DOHH2 (cell line): Measurements from ENCODE around the gene ALX4.

Experiments used
- H3F3A ChIP-seq: fragments of 200-600 bp; sonication (generic), shearing (Covaris generic); 2 replicates; pipeline ENCODE4 v1.6.0; 2016; ENCODE audit warnings: antibody characterized with exemption, mild to moderate bottlenecking; ENCODE audit not compliant: control insufficient read depth, insufficient read depth
- H3K27ac ChIP-seq: fragments of 200-600 bp; sonication (generic); 2 replicates; pipeline ENCODE4 v1.5.1; 2014; ENCODE audit warnings: low read depth, mild to moderate bottlenecking, low read length, moderate library complexity
- H3K27me3 ChIP-seq: fragments of 200-600 bp; sonication (generic); 2 replicates; pipeline ENCODE4 v1.6.1; 2014; ENCODE audit warnings: mild to moderate bottlenecking, low read length, mixed read lengths; ENCODE audit not compliant: control insufficient read depth
- H3K36me3 ChIP-seq: fragments of 200-600 bp; sonication (generic); 2 replicates; pipeline ENCODE4 v1.6.1; 2014; ENCODE audit warnings: mild to moderate bottlenecking, low read length, moderate library complexity, mixed read lengths; ENCODE audit not compliant: control insufficient read depth
- H3K4me1 ChIP-seq: fragments of 200-600 bp; sonication (generic); 2 replicates; pipeline ENCODE4 v1.6.1; 2014; ENCODE audit warnings: mild to moderate bottlenecking, low read length, mixed read lengths; ENCODE audit not compliant: control insufficient read depth
- H3K4me2 ChIP-seq: fragments of 200-600 bp; sonication (generic); 2 replicates; pipeline ENCODE4 v1.6.0; 2014; ENCODE audit warnings: mild to moderate bottlenecking, low read length, moderate library complexity
- H3K4me3 ChIP-seq: fragments of 200-600 bp; sonication (generic); 2 replicates; pipeline ENCODE4 v1.5.1; 2014; ENCODE audit warnings: mild to moderate bottlenecking, low read length, mixed read lengths
- H3K79me2 ChIP-seq: fragments of 200-600 bp; sonication (generic); 2 replicates; pipeline ENCODE4 v1.6.1; 2014; ENCODE audit warnings: mild to moderate bottlenecking, low read length, mixed read lengths; ENCODE audit not compliant: control insufficient read depth
- H3K9me2 ChIP-seq: fragments of 200-600 bp; sonication (generic); replicated peaks from 2 replicates; pipeline ENCODE4 v1.6.1; 2014; ENCODE audit warnings: mild to moderate bottlenecking, low read length, mixed read lengths; ENCODE audit not compliant: control insufficient read depth
- H3K9me3 ChIP-seq: fragments of 200-600 bp; sonication (generic); 2 replicates; pipeline ENCODE4 v1.6.1; 2014; ENCODE audit warnings: antibody characterized with exemption, low read length, mixed read lengths; ENCODE audit not compliant: control insufficient read depth, insufficient read depth
- H4K20me1 ChIP-seq: fragments of 200-600 bp; sonication (generic); 2 replicates; pipeline ENCODE4 v1.6.0; 2014; ENCODE audit warnings: low read depth, mild to moderate bottlenecking, antibody characterized with exemption, low read length, moderate library complexity; ENCODE audit not compliant: control insufficient read depth, insufficient read depth
- EZH2phosphoT487 ChIP-seq: fragments of 200-600 bp; sonication (generic); IDR thresholded peaks from 2 replicates; pipeline ENCODE4 v1.6.1; 2017; ENCODE audit warnings: borderline replicate concordance, mild to moderate bottlenecking, antibody characterized with exemption, low read length, moderate library complexity, mixed read lengths
- TF ChIP-seq, protein P1 (sequence below): fragments of 200-600 bp; sonication (generic); IDR thresholded peaks from one replicate; pipeline ENCODE4 v1.5.1; 2014; ENCODE audit warnings: antibody characterized with exemption, mild to moderate bottlenecking, low read depth, low read length; ENCODE audit not compliant: poor library complexity, severe bottlenecking

The ALX4 gene

DNA sequence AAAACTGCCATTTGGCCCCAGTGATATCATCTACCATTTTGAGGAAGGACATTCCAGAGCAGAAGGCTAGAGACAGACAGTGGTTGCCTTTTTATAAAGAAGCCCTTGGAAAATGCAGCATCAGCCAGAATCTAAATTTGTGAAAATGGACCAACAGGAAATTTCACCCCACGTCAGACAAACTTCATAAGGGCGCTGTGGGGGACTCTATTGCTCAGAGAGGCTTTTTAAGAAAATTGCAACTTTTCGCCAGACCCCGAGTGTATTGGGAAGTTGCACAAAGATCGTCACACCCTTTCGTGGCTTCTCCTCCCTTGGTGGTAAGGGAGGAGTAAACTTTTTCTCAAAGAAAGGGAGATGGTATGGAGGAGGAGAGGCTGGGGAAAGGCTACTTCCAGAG is 12.3 kb upstream of the ALX4 start:
- H3K79me2 ChIP-seq, result no peaks in the 10 kb centered on the region
- H3K27ac ChIP-seq, result no peak overlapping the region
- H3K9me3 ChIP-seq, result no peaks in the 10 kb centered on the region
- H3K9me2 ChIP-seq, result no peaks in the 10 kb centered on the region
- H3K4me2 ChIP-seq, result no peak overlapping the region
- TF ChIP-seq, protein P1, sequence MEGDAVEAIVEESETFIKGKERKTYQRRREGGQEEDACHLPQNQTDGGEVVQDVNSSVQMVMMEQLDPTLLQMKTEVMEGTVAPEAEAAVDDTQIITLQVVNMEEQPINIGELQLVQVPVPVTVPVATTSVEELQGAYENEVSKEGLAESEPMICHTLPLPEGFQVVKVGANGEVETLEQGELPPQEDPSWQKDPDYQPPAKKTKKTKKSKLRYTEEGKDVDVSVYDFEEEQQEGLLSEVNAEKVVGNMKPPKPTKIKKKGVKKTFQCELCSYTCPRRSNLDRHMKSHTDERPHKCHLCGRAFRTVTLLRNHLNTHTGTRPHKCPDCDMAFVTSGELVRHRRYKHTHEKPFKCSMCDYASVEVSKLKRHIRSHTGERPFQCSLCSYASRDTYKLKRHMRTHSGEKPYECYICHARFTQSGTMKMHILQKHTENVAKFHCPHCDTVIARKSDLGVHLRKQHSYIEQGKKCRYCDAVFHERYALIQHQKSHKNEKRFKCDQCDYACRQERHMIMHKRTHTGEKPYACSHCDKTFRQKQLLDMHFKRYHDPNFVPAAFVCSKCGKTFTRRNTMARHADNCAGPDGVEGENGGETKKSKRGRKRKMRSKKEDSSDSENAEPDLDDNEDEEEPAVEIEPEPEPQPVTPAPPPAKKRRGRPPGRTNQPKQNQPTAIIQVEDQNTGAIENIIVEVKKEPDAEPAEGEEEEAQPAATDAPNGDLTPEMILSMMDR, result no peak
- no peak for TF ChIP-seq EZH2phosphoT487
- no peaks in the 10 kb centered on the region for H3K36me3 ChIP-seq
- no peaks in the 10 kb centered on the region for H3F3A ChIP-seq
- no peaks in the 10 kb centered on the region for H4K20me1 ChIP-seq
- no peaks in the 10 kb centered on the region for H3K4me1 ChIP-seq
- peaks cover 51% of the 10 kb centered on the region for H3K27me3 ChIP-seq
- H3K4me3 ChIP-seq, result no peak overlapping the region

DNA sequence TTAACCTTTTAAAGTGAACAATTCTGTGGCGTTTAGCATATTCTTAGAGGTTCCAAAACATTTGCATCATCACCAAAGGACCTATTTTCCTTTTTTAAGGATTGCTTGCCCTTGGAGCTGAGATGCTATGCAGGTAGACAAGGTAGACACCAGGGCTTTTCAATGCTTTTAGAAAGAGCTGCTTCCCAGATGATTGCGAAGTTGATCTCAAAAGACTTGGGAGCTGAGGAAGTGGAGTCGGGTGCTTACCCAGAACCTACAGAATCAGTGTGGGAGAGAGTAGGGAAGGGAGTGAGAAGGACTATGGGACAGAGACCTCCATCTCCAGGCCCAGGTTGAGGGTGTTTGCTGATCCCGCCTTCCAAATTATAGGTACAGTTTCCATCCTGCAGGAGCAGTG is 11.1 kb upstream of the ALX4 start:
- Histone ChIP-seq H3K27ac (no peak overlapping the region), H3K4me2 (no peak overlapping the region), H3K79me2 (no peaks in the 10 kb centered on the region), H3K9me3 (no peaks in the 10 kb centered on the region), H3K4me1 (no peaks in the 10 kb centered on the region), H3K36me3 (no peaks in the 10 kb centered on the region), H3K9me2 (no peaks in the 10 kb centered on the region), H3F3A (no peaks in the 10 kb centered on the region), H3K27me3 (peaks cover 51% of the 10 kb centered on the region), H4K20me1 (no peaks in the 10 kb centered on the region), H3K4me3 (no peak overlapping the region)
- no peak for TF ChIP-seq EZH2phosphoT487
- TF ChIP-seq, protein P1, result no peak

DNA sequence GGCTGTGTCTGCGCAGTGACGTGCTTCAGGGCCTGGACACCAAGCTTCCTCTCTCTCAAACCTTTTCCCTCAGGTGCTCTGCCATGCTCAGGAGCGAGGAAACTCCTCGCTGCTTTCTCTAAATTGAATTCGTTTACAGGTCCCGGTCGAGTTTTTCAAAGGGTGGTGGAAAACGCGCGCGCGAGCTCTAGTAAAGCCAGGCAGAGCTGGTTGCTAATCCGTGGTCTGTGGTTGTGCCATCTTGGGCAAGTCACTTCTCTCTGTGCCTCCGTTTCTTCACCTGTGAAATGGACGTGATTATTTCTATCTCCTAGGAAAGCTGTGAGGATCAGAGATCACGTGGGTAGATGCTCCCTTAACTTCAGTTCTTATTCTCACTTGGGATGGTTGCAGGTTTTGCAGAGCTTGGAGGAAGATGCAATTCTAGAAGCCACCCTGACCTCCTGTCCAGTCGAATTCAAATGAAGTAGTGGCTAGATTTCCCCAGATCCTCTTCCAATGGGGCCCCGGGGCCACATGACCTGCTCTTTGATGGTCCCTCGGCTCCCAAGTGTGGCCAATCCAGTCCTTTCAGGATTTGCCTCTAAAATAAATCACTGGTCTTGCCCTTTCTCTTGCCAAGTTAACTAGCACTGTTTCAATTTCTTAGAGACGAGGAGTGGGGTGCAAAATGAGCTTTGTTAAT is 10.5 kb upstream of the ALX4 start:
- Histone ChIP-seq H4K20me1 (no peaks in the 10 kb centered on the region), H3K4me3 (no peak overlapping the region), H3K36me3 (no peaks in the 10 kb centered on the region), H3K4me2 (no peak overlapping the region), H3K9me3 (no peaks in the 10 kb centered on the region), H3K27me3 (peaks cover 51% of the 10 kb centered on the region), H3K27ac (no peak overlapping the region), H3K4me1 (no peaks in the 10 kb centered on the region), H3K9me2 (no peaks in the 10 kb centered on the region), H3K79me2 (no peaks in the 10 kb centered on the region), H3F3A (no peaks in the 10 kb centered on the region)
- TF ChIP-seq, protein P1, result no peak
- TF ChIP-seq EZH2phosphoT487, result no peak
